OCI-LY3 (cell line): ENCODE data around the gene PXDN.

ENCODE experiments used
- EZH2phosphoT487 ChIP-seq: fragments of 200-600 bp; shearing (Covaris generic); IDR thresholded peaks from 2 replicates; pipeline ENCODE4 v1.6.1; 2018; ENCODE audit warnings: antibody characterized with exemption, mixed run types, low read depth
- TF ChIP-seq, protein P1 (sequence below): fragments of 200-600, 300-600 bp; sonication (generic); IDR thresholded peaks from 2 replicates; pipeline ENCODE4 v1.5.1; 2014; ENCODE audit warnings: antibody characterized with exemption, low read length, low read depth

DNA sequence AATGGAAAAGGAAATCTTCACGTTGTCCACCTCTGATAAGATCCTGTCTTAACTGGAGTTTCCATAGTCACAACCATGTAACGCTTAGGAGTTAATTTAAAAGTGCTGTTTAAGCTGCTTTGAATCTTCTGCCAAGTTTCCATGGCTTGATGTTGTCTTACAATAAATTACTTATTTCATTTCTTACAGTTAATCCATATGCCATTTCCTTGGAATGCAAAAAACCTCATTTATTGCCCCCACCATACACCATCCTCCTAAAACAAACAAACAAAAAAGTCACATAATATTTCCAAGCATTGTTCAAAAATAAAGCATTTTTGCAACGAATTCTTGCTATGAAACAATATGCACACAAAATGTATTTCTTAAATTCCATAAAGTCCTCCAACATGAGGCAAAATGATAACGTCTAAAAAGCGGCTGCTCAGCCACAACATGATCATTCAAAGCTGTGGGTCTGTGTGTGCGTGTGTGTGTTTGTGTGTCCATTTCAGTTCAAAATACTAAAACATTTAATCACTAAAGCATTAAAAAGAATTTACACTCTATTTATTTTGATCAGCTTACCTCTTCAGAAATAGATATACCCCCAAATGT is 46.8 kb upstream of the PXDN start:
- TF ChIP-seq, protein P1, sequence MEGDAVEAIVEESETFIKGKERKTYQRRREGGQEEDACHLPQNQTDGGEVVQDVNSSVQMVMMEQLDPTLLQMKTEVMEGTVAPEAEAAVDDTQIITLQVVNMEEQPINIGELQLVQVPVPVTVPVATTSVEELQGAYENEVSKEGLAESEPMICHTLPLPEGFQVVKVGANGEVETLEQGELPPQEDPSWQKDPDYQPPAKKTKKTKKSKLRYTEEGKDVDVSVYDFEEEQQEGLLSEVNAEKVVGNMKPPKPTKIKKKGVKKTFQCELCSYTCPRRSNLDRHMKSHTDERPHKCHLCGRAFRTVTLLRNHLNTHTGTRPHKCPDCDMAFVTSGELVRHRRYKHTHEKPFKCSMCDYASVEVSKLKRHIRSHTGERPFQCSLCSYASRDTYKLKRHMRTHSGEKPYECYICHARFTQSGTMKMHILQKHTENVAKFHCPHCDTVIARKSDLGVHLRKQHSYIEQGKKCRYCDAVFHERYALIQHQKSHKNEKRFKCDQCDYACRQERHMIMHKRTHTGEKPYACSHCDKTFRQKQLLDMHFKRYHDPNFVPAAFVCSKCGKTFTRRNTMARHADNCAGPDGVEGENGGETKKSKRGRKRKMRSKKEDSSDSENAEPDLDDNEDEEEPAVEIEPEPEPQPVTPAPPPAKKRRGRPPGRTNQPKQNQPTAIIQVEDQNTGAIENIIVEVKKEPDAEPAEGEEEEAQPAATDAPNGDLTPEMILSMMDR, result no peak
- TF ChIP-seq EZH2phosphoT487, result no peak
